Endothelial cell (in vitro differentiated cells): ENCODE results near the gene CIAO3. TPM values are rescaled to one million over a fixed set of nuclear protein-coding genes. Genes with fewer than 3 reads are reported as not detected.
"Not testable (repeated sequence)": the region's sequence is repeated elsewhere in the genome, so short reads cannot be mapped to it uniquely, and the experiment has no call there.

Experiments
- DNase-seq: peaks from one replicate; pipeline ENCODE4 v3.0.0; 2021; ENCODE audit warnings: low spot score
- H3K27ac Mint-ChIP-seq: one replicate; pipeline ENCODE4 v1.8.0; 2021; ENCODE audit warnings: mixed read lengths, inconsistent platforms; ENCODE audit not compliant: unreplicated experiment
- H3K27me3 Mint-ChIP-seq: one replicate; pipeline ENCODE4 v1.8.0; 2021; ENCODE audit warnings: mild to moderate bottlenecking, moderate library complexity, mixed read lengths, inconsistent platforms; ENCODE audit not compliant: unreplicated experiment
- H3K36me3 Mint-ChIP-seq: one replicate; pipeline ENCODE4 v1.8.0; 2021; ENCODE audit warnings: mild to moderate bottlenecking, low read depth, mixed read lengths, inconsistent platforms; ENCODE audit not compliant: unreplicated experiment
- H3K4me1 Mint-ChIP-seq: one replicate; pipeline ENCODE4 v1.8.0; 2021; ENCODE audit warnings: mild to moderate bottlenecking, mixed read lengths, inconsistent platforms; ENCODE audit not compliant: unreplicated experiment
- H3K4me3 Mint-ChIP-seq: one replicate; pipeline ENCODE4 v1.8.0; 2021; ENCODE audit warnings: mild to moderate bottlenecking, mixed read lengths, inconsistent platforms; ENCODE audit not compliant: unreplicated experiment
- H3K9me3 Mint-ChIP-seq: one replicate; pipeline ENCODE4 v1.8.0; 2021; ENCODE audit warnings: mixed read lengths, inconsistent platforms; ENCODE audit not compliant: unreplicated experiment
- total RNA-seq: library from RNA; stranded (reverse); fragmentation: NEBNext Ultra II Directional; extraction: Animal tissue kit (Norgen Biotek cat#: 25700); gene quantifications from one replicate; pipeline ENCODE4 v1.2.1, GENCODE V29; 2021; ENCODE audit not compliant: unreplicated experiment
- TF ChIP-seq, protein P1 (sequence below): fragments of 200-600 bp; sonication (generic); IDR thresholded peaks from one replicate; pipeline ENCODE4 v1.5.0; 2021; ENCODE audit warnings: antibody characterized with exemption; ENCODE audit not compliant: unreplicated experiment

CIAO3 gene
- total RNA-seq, 1 donor from 2014 or later, result 51.0 TPM

DNA sequence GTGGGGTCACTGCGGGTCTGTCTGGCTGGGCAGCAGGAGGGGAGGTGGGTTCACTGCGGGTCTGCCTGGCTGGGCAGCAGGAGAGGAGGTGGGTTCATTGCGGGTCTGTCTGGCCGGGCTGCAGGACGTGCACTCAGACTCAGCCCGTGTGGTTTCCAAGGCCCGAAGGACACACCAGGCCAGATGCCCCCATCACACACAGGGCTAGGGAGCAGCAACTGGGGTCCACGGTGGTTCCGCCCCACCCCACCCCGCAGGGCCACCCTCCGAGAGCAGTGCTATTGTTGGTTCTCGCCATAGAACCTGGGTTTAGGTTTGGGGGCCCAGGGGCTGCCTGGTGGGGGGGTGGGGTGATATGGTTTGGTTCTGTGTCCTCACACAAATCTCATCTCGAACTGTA is 5.8 kb upstream of the CIAO3 start:
- Mint-ChIP-seq H3K4me3 (no peak overlapping the region), H3K9me3 (no peaks in the 10 kb centered on the region), H3K4me1 (peaks cover 9% of the 10 kb centered on the region), H3K27ac (no peak overlapping the region), H3K36me3 (no peaks in the 10 kb centered on the region), H3K27me3 (no peaks in the 10 kb centered on the region)
- no peak for DNase-seq
- TF ChIP-seq, protein P1, sequence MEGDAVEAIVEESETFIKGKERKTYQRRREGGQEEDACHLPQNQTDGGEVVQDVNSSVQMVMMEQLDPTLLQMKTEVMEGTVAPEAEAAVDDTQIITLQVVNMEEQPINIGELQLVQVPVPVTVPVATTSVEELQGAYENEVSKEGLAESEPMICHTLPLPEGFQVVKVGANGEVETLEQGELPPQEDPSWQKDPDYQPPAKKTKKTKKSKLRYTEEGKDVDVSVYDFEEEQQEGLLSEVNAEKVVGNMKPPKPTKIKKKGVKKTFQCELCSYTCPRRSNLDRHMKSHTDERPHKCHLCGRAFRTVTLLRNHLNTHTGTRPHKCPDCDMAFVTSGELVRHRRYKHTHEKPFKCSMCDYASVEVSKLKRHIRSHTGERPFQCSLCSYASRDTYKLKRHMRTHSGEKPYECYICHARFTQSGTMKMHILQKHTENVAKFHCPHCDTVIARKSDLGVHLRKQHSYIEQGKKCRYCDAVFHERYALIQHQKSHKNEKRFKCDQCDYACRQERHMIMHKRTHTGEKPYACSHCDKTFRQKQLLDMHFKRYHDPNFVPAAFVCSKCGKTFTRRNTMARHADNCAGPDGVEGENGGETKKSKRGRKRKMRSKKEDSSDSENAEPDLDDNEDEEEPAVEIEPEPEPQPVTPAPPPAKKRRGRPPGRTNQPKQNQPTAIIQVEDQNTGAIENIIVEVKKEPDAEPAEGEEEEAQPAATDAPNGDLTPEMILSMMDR, result no peak

DNA sequence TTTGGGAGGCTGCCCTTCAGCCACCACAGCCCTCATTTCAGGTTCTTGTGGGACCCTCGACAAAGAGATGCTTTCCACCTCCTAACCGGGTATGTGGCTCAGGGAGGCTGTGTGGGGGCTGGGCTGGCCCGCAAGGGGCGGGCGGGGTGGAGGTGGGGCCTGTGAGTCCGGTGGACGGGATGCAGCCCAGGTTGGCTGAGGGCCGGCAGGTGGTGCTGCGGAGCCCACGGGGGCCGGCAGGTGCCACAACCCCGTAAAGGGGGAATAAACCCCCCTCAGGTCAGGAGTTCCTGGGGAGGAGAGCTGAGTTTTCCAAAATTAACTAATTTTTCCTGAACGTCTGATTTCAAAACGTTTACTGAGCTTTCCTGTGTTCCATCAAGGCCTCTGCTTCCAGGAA is 4.9 kb upstream of the CIAO3 start:
- Mint-ChIP-seq H3K27me3 (no peaks in the 10 kb centered on the region), H3K27ac (no peak overlapping the region), H3K4me1 (no peaks in the 10 kb centered on the region), H3K9me3 (no peaks in the 10 kb centered on the region), H3K36me3 (no peaks in the 10 kb centered on the region), H3K4me3 (no peak overlapping the region)
- DNase-seq, result peak; percentile 62
- TF ChIP-seq, protein P1, result no peak

DNA sequence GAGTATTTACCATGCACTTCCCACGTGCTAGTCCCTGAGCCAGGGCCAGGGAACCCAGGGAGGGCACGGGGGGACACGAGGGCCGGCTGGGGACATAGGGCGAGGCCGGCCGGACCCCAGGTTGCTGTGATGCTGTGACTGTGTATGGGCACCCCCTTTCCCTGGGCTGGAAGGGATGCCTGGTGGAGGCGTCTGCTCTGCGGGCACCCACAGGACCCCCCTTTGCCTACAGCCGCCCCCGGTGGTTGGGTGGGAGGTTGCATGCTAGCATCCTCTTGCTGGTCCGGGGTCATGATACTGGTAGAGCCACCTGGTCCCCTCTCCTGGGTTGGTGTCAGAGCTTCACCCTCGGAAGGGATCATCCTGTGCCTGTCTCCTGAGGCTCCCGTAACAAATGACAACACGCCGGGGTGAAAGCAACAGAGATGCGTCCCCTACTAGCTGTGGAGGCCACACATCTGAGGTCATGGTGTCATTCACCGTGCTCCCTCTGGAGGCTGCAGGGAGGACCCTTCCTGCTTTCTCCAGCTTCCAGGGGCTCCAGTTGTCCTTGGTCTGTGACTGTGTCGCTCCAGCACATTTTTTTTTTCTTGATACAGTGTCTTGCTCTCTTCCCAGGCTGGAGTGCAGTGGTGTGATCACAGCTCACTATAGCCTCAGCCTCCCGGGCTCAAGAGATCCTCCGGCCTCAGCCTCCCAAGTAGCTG is 3.1 kb upstream of the CIAO3 start:
- H3K36me3 Mint-ChIP-seq, result no peaks in the 10 kb centered on the region

DNA sequence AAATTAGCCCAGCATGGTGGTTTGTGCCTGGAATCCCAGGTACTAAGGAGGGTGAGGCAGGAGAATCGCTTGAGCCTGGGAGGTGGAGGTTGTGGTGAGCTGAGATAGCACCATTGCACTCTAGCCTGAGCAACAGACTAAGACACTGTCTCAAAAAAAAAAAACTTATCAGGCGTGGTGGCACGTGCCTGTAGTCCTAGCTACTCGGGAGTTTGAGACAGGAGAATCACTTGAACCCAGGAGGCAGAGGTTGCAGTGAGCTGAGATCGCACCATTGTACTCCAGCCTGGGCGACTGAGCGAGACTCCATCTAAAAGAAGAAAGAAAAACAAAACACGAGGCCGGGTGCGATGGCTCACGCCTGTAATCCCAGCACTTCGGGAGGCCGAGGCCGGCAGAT is 2.1 kb upstream of the CIAO3 start:
- not testable (repeated sequence) for H3K27me3 Mint-ChIP-seq, H3K4me3 Mint-ChIP-seq, H3K27ac Mint-ChIP-seq, H3K9me3 Mint-ChIP-seq, DNase-seq, H3K36me3 Mint-ChIP-seq
- H3K4me1 Mint-ChIP-seq, result peaks cover 12% of the 10 kb centered on the region

More for the DNA sequence above, 3.1 kb upstream of the CIAO3 start:
- H3K4me3 Mint-ChIP-seq, result no peak overlapping the region
- peaks cover 9% of the 10 kb centered on the region for H3K4me1 Mint-ChIP-seq
- no peaks in the 10 kb centered on the region for H3K27me3 Mint-ChIP-seq
- no peak for DNase-seq
- no peaks in the 10 kb centered on the region for H3K9me3 Mint-ChIP-seq
- TF ChIP-seq, protein P1, result peak; percentile 42
- H3K27ac Mint-ChIP-seq, result no peak overlapping the region

DNA sequence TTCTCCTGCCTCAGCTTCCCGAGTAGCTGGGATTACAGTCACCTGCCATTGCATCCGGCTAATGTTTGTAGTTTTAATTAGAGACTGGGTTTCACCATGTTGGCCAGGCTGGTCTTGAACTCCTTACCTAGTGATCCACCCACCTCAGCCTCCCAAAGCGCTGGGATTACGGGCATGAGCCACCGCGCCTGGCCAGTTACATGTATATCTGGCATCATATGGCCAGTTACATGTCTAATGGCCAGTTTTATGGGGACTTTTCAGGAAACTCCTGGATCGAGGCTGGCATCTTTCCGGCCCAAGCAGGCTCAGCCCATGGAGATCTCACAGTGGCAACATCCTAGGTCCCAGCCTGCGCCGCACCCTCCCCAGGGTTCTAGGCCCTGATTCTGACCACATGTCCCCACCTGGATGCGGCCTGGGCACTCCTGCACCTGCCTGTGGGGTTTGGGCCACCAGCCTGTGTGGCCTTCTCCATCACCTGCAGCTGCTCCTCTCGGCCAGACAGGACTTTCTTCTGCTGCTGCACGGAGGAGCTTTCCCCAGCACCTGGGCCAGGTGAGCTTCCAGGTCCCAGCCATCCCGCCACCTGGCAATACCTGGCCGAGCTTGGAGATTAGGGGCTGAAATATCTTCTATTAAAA is 1.3 kb upstream of the CIAO3 start:
- TF ChIP-seq, protein P1, result no peak
- Mint-ChIP-seq H3K27me3 (peaks cover 3% of the 10 kb centered on the region), H3K4me3 (peak overlapping the region; percentile 62), H3K4me1 (peaks cover 18% of the 10 kb centered on the region), H3K36me3 (no peaks in the 10 kb centered on the region), H3K27ac (no peak overlapping the region), H3K9me3 (no peaks in the 10 kb centered on the region)
- no peak for DNase-seq
